ENCODE measurements around the gene CABLES1.

The CABLES1 gene

GRCh38 chr18:23171581-23172156, 36.4 kb downstream of the CABLES1 start:
- DNase-seq = no peak

- DNase-seq = no peak
These were observed 37.5 kb downstream of the CABLES1 start for GRCh38 chr18:23172591-23173380.

- DNase-seq = no peak
These were observed 38.6 kb downstream of the CABLES1 start for GRCh38 chr18:23173912-23174311.

- DNase-seq = no peak
These were observed 41.6 kb downstream of the CABLES1 start for GRCh38 chr18:23176701-23177432.

- no peak for DNase-seq
These were observed 42.3 kb downstream of the CABLES1 start for GRCh38 chr18:23177433-23178072.

GRCh38 chr18:23178201-23178600, 42.9 kb downstream of the CABLES1 start:
- DNase-seq = no peak

- DNase-seq = no peak
These were observed 43.4 kb downstream of the CABLES1 start for GRCh38 chr18:23178661-23179081.

- DNase-seq = no peak
These were observed 44.1 kb downstream of the CABLES1 start for GRCh38 chr18:23179416-23179815.

- DNase-seq = no peak
These were observed 46.3 kb downstream of the CABLES1 start for GRCh38 chr18:23181547-23181946.

- DNase-seq = no peak
These were observed 47.3 kb downstream of the CABLES1 start for GRCh38 chr18:23182606-23183005.

GRCh38 chr18:23183411-23184150, 48.3 kb downstream of the CABLES1 start:
- DNase-seq = peak; percentile 37

GRCh38 chr18:23186781-23187180, 51.5 kb downstream of the CABLES1 start:
- DNase-seq = no peak

- no peak for DNase-seq
These were observed 52.9 kb downstream of the CABLES1 start for GRCh38 chr18:23188068-23188760.

- DNase-seq = no peak
These were observed 53.8 kb downstream of the CABLES1 start for GRCh38 chr18:23189099-23189498.

- DNase-seq = no peak
These were observed 54.7 kb downstream of the CABLES1 start for GRCh38 chr18:23189768-23190661.

GRCh38 chr18:23191232-23191631, 55.9 kb downstream of the CABLES1 start:
- no peak for DNase-seq

GRCh38 chr18:23193742-23194141, 58.5 kb downstream of the CABLES1 start:
- no peak for DNase-seq

- DNase-seq = peak; percentile 16
These were observed 59.1 kb downstream of the CABLES1 start for GRCh38 chr18:23194155-23194996.

GRCh38 chr18:23194997-23195957, 60.0 kb downstream of the CABLES1 start:
- DNase-seq = no peak
